ENCODE results near the gene CAST.

GRCh38 chr5:96669909-96670308 lies 7.7 kb downstream of the CAST start:
- TF ChIP-seq CHD4 (IDR thresholded peaks at IDR 0.05; ENCODE audit: borderline replicate concordance) = no peak
- TF ChIP-seq, protein P1, sequence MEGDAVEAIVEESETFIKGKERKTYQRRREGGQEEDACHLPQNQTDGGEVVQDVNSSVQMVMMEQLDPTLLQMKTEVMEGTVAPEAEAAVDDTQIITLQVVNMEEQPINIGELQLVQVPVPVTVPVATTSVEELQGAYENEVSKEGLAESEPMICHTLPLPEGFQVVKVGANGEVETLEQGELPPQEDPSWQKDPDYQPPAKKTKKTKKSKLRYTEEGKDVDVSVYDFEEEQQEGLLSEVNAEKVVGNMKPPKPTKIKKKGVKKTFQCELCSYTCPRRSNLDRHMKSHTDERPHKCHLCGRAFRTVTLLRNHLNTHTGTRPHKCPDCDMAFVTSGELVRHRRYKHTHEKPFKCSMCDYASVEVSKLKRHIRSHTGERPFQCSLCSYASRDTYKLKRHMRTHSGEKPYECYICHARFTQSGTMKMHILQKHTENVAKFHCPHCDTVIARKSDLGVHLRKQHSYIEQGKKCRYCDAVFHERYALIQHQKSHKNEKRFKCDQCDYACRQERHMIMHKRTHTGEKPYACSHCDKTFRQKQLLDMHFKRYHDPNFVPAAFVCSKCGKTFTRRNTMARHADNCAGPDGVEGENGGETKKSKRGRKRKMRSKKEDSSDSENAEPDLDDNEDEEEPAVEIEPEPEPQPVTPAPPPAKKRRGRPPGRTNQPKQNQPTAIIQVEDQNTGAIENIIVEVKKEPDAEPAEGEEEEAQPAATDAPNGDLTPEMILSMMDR (IDR thresholded peaks at IDR 0.05) = no peak
